NCI-H2107 treated with DMSO at 0.1 percent for 48 hours (cell line): ENCODE results near the gene DNAAF9.

ENCODE experiments used
- DNase-seq: peaks from one replicate; lab custom pipeline; 2025; ENCODE audit not compliant: unreplicated experiment; lab: John Stamatoyannopoulos, UW

DNAAF9 gene

GRCh38 chr20:3412600-3413392, 5.3 kb upstream of the DNAAF9 start:
- DNase-seq: no peak

DNA sequence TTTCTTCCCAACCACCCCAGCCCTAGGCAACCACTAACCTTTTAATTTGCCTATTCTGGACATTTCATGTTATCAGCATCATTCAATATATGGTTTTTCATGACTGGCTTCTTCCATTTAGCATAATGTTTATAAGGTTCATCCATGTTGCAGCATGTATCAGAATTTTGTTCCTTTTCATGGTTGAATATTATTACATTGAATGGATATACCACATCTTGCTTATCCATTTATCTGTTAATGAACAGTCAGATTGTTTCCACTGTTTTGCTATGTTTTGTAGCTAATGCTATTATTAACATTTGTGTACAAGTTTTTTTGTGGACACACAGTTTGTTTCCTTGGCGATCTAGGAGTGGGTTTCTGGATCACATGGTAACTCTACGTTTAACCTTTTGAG, 3.0 kb upstream of the DNAAF9 start:
- DNase-seq: no peak

DNA sequence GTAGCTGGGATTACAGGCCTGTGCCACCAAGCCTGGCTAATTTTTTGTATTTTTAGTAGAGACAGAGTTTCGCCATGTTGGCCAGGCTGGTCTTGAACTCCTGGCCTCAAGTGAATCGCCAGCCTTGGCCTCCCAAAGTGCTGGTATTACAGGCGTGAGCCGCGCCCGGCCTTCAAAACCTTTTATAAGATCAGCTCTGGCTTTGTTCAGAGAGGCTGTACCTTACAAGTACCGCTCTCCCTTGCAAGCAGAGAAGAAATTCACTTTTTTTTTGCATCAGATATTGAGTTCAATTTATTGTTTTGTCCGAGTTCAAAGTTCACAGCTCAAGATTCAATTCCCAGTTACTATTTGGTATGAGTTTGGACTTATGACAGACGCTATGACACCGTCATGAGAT, 1.9 kb upstream of the DNAAF9 start:
- DNase-seq: no peak

DNA sequence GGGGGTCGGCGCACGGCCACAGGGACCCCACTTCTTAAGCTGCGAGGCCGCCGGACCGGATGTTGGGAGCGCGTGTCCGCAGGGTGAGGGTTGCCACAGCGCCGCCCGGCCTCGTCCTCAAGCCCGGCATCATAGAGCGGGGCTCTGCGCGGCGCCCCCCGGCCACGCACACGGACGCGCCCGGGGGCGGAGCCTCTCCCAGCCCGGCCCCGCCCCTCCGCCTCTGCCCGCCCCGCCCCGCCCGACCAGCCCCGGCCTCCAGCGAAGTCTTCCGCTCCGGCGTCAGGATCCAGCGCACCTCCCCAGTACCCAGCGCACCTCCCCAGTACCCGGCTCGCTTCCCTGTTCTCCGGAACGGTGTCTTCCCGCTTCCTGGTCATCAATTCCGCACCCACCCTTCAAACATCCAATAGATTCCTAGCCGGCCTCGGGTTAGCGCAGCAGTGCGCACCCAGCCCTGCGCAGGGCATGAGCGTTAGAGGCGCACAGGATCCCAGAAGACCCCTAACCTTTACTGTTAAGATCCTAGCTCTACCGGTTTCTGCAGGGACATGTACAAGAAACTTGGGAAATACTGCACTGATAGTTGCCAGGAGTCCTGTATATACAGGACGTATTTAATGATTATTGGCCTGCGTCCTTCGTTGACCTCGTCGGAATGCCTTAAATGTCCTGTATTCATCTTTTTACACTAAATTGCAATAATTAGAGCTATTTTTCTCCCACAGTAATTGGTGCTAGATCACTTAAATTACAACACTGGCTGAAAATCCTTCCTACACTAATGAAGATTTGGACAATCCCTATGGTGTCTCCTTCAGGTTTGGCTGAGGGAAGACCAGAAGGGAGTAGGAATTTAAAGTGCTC, 535 bp upstream of the DNAAF9 start:
- DNase-seq: no peak

DNA sequence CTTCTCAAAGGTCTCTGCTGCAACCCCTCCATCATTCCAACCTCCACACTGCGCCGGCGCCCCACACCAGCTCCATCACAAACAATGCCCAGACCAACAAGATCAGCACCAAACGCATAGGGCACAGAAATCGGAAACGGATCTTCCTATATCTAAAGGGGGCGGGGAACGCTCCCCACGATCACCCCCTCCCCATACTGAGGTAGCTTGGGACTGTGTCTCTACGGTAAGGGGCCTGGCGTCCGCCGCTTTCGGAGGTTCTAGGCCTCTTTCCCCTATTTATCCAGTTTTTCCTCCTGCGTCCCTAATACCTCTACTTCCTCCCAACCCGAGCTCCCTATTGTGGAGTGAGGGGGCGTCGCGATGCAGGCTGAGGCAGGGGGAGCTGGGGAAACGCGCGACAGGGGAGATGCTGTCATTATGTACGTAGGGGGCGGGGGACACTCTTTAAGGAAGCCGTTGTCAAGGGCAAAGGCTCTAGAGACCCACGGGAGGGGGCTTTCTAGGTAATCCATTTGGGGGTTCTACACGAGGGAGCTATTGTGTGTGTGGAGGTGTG, 909 bp downstream of the DNAAF9 start:
- DNase-seq: no peak

GRCh38 chr20:3405696-3406358, 1.6 kb downstream of the DNAAF9 start:
- DNase-seq: no peak

DNA sequence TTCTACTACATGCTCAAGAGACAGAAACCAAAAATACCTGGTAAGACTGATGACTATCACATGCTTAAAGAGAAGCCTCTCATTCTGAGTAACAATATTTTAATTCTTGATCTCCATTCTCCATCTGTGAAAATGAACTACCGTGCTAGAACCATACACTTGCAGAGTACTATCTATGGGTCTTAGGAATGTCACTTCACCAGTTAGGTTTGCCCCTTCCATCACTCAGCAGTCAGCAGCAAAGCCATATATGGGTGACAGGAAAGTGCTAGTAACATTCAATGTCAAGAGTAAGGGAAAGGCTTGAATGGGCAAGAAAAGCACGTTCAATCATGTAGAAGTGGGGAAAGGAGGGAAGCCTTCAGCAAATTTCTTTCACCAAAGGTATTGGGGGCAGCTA, 2.3 kb downstream of the DNAAF9 start:
- no peak for DNase-seq

DNA sequence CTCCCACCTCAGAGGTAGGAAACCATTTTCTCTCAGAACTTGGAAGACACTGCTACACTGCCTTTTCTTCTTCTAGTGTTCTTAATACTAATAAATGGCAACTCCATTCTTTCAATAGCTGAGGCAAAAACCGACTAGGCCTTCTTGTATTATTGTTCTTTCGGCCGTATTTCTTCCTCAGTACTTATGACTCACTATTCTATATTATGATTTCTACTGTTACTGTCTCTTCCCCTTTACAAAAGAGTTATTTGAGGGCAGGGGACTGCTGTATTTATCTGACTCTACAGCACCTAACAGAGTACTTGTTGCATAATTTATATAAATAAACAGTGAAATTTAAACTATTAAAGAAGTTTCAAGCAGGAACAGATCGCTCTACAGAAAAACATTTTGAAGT, 3.1 kb downstream of the DNAAF9 start:
- DNase-seq: no peak

GRCh38 chr20:3403741-3404140, 3.7 kb downstream of the DNAAF9 start:
- DNase-seq: no peak

DNA sequence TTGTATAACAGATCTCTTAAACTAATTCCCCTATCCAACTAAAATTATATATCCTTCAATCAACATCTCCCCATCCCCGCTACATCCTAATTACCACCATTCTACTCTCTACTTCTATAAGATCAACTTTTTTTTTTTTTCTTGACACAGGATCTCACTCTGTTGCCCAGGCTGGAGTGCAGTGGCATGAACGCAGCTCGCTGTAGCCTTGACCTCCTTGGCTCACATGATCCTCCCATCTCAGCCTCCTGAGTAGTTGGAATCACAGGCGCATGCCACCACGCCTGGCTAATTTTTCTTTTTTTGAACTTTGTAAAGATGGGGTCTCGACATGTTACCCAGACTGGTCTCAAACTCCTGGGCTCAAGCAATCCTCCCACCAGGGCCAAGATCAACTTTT, 5.0 kb downstream of the DNAAF9 start:
- DNase-seq: no peak

- DNase-seq: no peak
Observed at GRCh38 chr20:3400260-3401155, 7.0 kb downstream of the DNAAF9 start.

DNA sequence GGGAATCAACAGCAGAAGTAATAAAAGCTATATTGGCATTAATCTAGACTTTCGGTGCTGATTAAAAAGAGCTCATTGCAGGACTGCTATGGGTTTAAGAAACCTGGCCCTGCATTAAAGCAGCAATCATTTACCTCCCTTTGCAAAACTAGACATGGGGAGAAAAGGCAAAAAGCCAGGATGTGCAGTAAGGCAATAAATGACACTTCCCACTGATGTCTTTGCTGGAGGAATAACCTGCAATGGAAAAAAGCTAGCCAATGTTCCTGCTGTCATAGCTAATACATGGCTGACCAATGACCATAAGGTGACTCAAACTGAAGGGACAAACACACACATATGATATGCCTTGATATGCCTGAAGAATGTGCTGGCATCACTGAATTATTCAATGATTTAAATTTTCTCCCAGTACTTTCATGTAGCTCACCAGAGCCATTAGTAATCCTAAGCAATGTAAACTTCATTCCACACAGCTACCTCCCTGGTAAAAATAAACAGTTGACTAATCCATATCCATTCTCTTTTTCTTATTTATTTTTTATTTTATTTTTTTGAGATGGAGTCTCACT, 8.7 kb downstream of the DNAAF9 start:
- no peak for DNase-seq

- no peak for DNase-seq
Observed at GRCh38 chr20:3396492-3396891, 11.0 kb downstream of the DNAAF9 start.

GRCh38 chr20:3392756-3393155, 14.7 kb downstream of the DNAAF9 start:
- DNase-seq: no peak

GRCh38 chr20:3390759-3391425, 16.6 kb downstream of the DNAAF9 start:
- no peak for DNase-seq

DNA sequence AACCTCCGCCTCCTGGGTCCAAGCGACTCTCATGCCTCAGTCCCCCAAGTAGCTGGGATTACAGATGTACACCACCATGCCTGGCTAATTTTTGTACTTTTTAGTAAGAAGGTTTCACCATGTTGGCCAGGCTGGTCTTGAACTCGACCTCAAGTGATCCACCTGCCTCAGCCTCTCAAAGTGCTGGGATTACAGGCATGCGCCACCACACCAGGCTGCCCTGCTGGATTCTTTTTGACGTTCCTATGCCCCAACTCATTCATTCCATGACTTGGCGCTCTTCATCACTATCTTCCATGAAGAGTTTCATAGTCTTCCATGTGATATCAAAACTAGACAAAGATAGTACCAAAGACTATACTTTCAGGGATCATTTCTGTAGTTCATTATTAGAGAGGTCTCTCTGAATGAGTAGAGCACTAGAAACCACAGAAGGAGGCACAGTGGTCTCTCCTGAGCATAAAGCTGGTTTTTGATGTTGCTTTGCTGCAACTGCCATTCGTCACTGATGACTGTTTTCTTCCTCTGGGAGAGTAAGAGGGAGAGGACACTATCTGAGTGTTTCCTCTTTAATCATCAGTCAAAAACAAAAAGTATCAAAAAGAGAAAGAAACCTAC, 23.5 kb downstream of the DNAAF9 start:
- no peak for DNase-seq

- no peak for DNase-seq
Observed at GRCh38 chr20:3382836-3383235, 24.6 kb downstream of the DNAAF9 start.

DNA sequence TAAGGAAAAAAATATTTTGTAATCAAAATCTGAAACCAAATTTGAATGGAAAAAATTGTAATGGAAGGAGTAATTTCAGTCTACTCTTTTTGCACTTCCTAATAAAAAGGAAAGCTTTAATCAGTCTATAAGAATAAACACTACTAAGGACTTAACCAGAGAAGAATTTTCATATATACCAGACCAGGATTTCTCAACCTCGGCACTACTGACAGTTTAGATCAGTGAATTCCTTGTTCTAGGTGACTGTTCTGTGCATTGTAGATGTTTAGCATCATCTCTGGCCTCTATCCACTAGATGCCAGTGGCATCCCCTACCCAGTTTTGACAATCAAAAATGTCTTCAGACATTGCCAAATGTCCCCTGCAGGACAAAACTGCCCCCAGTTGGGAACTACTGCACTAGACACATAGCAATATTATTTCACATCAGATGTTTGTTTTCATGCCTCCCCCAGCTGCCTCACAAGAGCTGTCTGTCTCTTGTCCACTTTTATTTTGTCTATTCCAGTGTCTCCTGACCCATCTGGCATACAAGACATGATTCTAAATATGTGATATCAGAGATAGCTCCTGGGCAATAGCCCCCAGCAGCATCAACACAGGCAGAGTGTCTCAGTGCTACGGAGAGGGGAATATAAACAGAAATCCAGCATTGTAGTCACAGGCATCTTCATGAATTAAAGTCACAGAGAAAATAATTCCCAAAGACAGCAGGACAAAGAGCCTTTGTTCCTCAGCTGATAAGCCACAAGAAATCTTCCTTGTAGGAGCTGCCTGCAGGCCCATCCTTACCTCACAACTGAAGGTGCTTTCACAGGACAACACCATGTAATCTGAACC, 27.0 kb downstream of the DNAAF9 start:
- no peak for DNase-seq
